WTC11 (cell line): Measurements from ENCODE around the gene ATG5.

Experiments used
- ARID4B ChIP-seq: sonication (generic); formaldehyde crosslinking; IDR thresholded peaks from 2 replicates; pipeline ENCODE4 v1.8.0; 2023; ENCODE audit warnings: missing genetic modification reagents, mild to moderate bottlenecking, borderline replicate concordance
- CTCF ChIP-seq: fragments of 200-600 bp; IDR thresholded peaks from 2 replicates; pipeline ENCODE4 v1.8.0; 2022; ENCODE audit warnings: antibody characterized with exemption
- GRHL2 ChIP-seq: fragments of 250-450 bp; sonication (Bioruptor Pico); IDR thresholded peaks from 2 replicates; pipeline ENCODE4 v1.8.0; 2022; ENCODE audit warnings: mild to moderate bottlenecking, moderate library complexity; ENCODE audit not compliant: insufficient replicate concordance, severe bottlenecking
- SMAD3 ChIP-seq: sonication (generic); formaldehyde crosslinking; IDR thresholded peaks from 2 replicates; pipeline ENCODE4 v1.8.0; 2022; ENCODE audit warnings: missing genetic modification reagents, mild to moderate bottlenecking, borderline replicate concordance

DNA sequence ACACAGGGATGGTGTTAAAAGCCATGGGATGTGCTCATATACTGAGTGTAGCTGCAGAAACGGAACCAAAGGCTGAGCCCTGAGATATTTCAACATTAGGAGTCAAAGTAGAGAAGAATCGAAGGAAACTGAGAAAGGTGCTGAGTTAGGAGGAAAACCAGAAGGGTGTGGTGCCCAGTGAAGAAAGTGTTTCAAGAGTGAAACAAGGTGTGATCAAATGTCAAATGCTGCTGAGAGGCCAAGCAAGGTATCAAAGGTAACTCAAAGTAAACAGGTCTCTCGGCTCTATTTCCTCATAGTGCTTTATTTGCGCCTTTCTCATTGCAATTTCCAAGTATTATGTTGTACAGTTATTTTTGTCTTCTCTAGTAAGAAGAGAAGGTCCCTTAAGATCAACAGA lies 145.4 kb downstream of the ATG5 start:
- no peak for TF ChIP-seq CTCF
- no peak for TF ChIP-seq ARID4B (CRISPR knock-in tag)
- no peak for TF ChIP-seq SMAD3
- no peak for TF ChIP-seq GRHL2
